Liver (tissue), 9 donors: ENCODE results near the gene BCAN. TPM values are rescaled to one million over a fixed set of nuclear protein-coding genes. Genes with fewer than 3 reads are reported as not detected.

Source experiments
- DNase-seq: peaks from one replicate; pipeline ENCODE4 v3.0.0-alpha.2; 2017; ENCODE audit warnings: low spot score
- H3K27ac ChIP-seq, 2 donors: one replicate each; pipeline ENCODE4 v1.7.0; 2013; ENCODE audit warnings: inconsistent platforms in 2 of 2, low read length in 2 of 2, control low read depth in 1 of 2, low read depth in 1 of 2, mild to moderate bottlenecking in 1 of 2
- H3K27me3 ChIP-seq, 4 donors: one replicate each; pipeline versions ENCODE4 v1.6.1 to v1.7.0; 2013; ENCODE audit warnings: low read length in 3 of 4, inconsistent platforms in 1 of 4, mild to moderate bottlenecking in 1 of 4, moderate library complexity in 1 of 4; ENCODE audit not compliant: control insufficient read depth in 4 of 4, insufficient read depth in 4 of 4
- H3K36me3 ChIP-seq, 4 donors: one replicate each; pipeline versions ENCODE4 v1.6.1 to v1.7.0; 2013; ENCODE audit warnings: low read length in 3 of 4, mild to moderate bottlenecking in 3 of 4, low read depth in 1 of 4, moderate library complexity in 1 of 4; ENCODE audit not compliant: control insufficient read depth in 4 of 4, insufficient read depth in 3 of 4
- H3K4me1 ChIP-seq, 4 donors: one replicate each; pipeline versions ENCODE4 v1.6.1 to v1.7.0; 2013; ENCODE audit warnings: low read length in 3 of 4, mild to moderate bottlenecking in 3 of 4, moderate library complexity in 1 of 4; ENCODE audit not compliant: control insufficient read depth in 4 of 4, insufficient read depth in 4 of 4
- H3K4me3 ChIP-seq, 3 donors: one replicate each; pipeline versions ENCODE4 v1.6.1 to v1.7.0; 2013; ENCODE audit warnings: low read length in 3 of 3, control low read depth in 1 of 3, low read depth in 1 of 3, mild to moderate bottlenecking in 1 of 3
- H3K9ac ChIP-seq, 2 donors: one replicate each; pipeline ENCODE4 v1.7.0; 2013; ENCODE audit warnings: low read length in 2 of 2, mild to moderate bottlenecking in 2 of 2, moderate library complexity in 2 of 2, control low read depth in 1 of 2, low read depth in 1 of 2
- H3K9me3 ChIP-seq, 4 donors: one replicate each; pipeline versions ENCODE4 v1.6.1 to v1.7.0; 2013; ENCODE audit warnings: low read length in 3 of 4; ENCODE audit not compliant: control insufficient read depth in 4 of 4
- EGR1 ChIP-seq, 2 donors: IDR thresholded peaks; 2 replicates each; pipeline ENCODE4 v1.6.1; 2016 to 2018; ENCODE audit warnings: antibody characterized with exemption in 2 of 2, low read depth in 2 of 2
- FOXA1 ChIP-seq: IDR thresholded peaks from 2 replicates; pipeline ENCODE4 v1.6.1; 2016; ENCODE audit warnings: antibody characterized with exemption
- FOXA2 ChIP-seq: IDR thresholded peaks from 2 replicates; pipeline ENCODE4 v1.6.1; 2016; ENCODE audit warnings: antibody characterized with exemption
- HNF4A ChIP-seq, 2 donors: conservative IDR thresholded peaks; 2 replicates each; pipeline ENCODE4 v1.6.1; 2016; ENCODE audit warnings: antibody characterized with exemption in 2 of 2, mild to moderate bottlenecking in 2 of 2
- HNF4G ChIP-seq: IDR thresholded peaks from 2 replicates; pipeline ENCODE4 v1.6.1; 2016; ENCODE audit warnings: antibody characterized with exemption
- NR2F2 ChIP-seq: IDR thresholded peaks from 2 replicates; pipeline ENCODE4 v1.6.1; 2016; ENCODE audit warnings: antibody characterized with exemption
- RAD21 ChIP-seq, 2 donors: IDR thresholded peaks; 2 replicates each; pipeline ENCODE4 v1.6.1; 2016; ENCODE audit warnings: antibody characterized with exemption in 2 of 2, mild to moderate bottlenecking in 2 of 2
- SP1 ChIP-seq: IDR thresholded peaks from 2 replicates; pipeline ENCODE4 v1.6.1; 2018; ENCODE audit warnings: antibody characterized with exemption, mild to moderate bottlenecking
- YY1 ChIP-seq: IDR thresholded peaks from 2 replicates; pipeline ENCODE4 v1.6.1; 2016; ENCODE audit warnings: antibody characterized with exemption, mild to moderate bottlenecking
- WGBS: extraction: QIAGEN DNeasy Blood & Tissue Kit; methylation state at CpG from one replicate; pipeline ENCODE4 v1.1.7; 2013; 5-methylcytosine and 5-hydroxymethylcytosine counted together
- polyA plus RNA-seq, 2 donors: library from polyadenylated mRNA; stranded (reverse) in 1 of 2; unstranded in 1 of 2; fragments of 200-250 nt in 1 of 2; fragments of >200 nt in 1 of 2; fragmentation: Nextera tagmentation in 1 of 2; extraction: Ambion mirVana in 1 of 2; gene quantifications; one replicate each; pipeline versions ENCODE4 v1.2.1 to v1.2.3, GENCODE V29; 2013 to 2015
- total RNA-seq, 2 donors: library from RNA; depleted of rRNA; stranded (reverse); fragments of >200 nt; gene quantifications; one replicate each; pipeline ENCODE4 v1.2.3, GENCODE V29; 2014
- TF ChIP-seq, protein P1 (sequence below): IDR thresholded peaks from 2 replicates; pipeline ENCODE4 v1.6.1; 2016; ENCODE audit warnings: antibody characterized with exemption, mild to moderate bottlenecking
- TF ChIP-seq, protein P2 (sequence below): IDR thresholded peaks from 2 replicates; pipeline ENCODE4 v1.6.1; 2016; ENCODE audit warnings: antibody characterized with exemption
- TF ChIP-seq, protein P3 (sequence below): fragments of 150-350 bp; IDR thresholded peaks from 2 replicates; pipeline ENCODE4 v1.5.1; 2017; ENCODE audit warnings: improper control_type of control experiment, low read depth, low read length; ENCODE audit not compliant: missing input control
- donor health status: healthy.
- donor health status: healthy.
- donor health status: healthy.
- donor health status: healthy.
- donor health status: healthy.

Gene BCAN
- total and polyA plus RNA-seq, 4 donors, result 0.02 TPM; not detected in 3

DNA sequence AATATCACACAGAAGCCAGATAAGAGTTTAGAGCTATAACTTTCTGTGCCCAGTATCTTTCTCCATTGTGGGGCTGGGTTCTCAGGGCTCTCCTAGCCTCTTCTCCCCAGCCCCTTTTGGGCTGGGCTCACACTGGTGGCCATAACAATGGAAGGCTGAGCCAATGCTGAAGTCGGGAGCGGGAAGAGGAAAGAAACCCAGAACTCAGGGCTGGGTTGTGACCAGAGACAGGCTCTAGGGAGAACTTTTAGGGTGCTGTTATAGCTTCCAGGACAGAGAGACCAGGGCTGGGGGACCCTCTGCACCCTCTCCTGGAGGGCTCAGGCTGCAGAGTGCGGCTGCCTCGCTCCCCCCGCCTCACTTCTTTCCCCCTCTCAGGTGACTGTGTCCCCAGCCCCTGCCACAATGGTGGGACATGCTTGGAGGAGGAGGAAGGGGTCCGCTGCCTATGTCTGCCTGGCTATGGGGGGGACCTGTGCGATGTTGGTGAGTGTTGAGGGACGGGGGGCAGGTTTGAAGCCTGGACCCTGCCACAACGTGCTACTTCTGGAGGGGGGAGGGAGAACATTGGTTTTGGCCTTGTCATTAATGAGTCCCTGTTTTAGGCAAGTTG, 14.1 kb downstream of the BCAN start:
- Histone ChIP-seq H3K27ac (no peak overlapping the region), H3K36me3 (no peaks in the 10 kb centered on the region), H3K4me1 (peaks cover 0 to 17% (median 11%) of the 10 kb centered on the region in 4 donors), H3K27me3 (peaks cover 0 to 13% (median 5%) of the 10 kb centered on the region in 4 donors), H3K9ac (no peak overlapping the region), H3K4me3 (no peak overlapping the region), H3K9me3 (no peaks in the 10 kb centered on the region)
- DNase-seq, result no peak
- WGBS, result 65% methylated on average over 9 of the region's 9 CpGs
- TF ChIP-seq EGR1 (IDR thresholded peaks at IDR 0.05; ENCODE audit: low read depth in 2 of 2) (no peak), NR2F2 (no peak), YY1 (no peak), RAD21 (IDR thresholded peaks at IDR 0.05) (no peak), SP1 (no peak), HNF4G (no peak), HNF4A (conservative IDR thresholded peaks at IDR 0.05) (no peak), FOXA1 (no peak)
- TF ChIP-seq, protein P1, sequence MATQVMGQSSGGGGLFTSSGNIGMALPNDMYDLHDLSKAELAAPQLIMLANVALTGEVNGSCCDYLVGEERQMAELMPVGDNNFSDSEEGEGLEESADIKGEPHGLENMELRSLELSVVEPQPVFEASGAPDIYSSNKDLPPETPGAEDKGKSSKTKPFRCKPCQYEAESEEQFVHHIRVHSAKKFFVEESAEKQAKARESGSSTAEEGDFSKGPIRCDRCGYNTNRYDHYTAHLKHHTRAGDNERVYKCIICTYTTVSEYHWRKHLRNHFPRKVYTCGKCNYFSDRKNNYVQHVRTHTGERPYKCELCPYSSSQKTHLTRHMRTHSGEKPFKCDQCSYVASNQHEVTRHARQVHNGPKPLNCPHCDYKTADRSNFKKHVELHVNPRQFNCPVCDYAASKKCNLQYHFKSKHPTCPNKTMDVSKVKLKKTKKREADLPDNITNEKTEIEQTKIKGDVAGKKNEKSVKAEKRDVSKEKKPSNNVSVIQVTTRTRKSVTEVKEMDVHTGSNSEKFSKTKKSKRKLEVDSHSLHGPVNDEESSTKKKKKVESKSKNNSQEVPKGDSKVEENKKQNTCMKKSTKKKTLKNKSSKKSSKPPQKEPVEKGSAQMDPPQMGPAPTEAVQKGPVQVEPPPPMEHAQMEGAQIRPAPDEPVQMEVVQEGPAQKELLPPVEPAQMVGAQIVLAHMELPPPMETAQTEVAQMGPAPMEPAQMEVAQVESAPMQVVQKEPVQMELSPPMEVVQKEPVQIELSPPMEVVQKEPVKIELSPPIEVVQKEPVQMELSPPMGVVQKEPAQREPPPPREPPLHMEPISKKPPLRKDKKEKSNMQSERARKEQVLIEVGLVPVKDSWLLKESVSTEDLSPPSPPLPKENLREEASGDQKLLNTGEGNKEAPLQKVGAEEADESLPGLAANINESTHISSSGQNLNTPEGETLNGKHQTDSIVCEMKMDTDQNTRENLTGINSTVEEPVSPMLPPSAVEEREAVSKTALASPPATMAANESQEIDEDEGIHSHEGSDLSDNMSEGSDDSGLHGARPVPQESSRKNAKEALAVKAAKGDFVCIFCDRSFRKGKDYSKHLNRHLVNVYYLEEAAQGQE, result no peak
- TF ChIP-seq, protein P2, sequence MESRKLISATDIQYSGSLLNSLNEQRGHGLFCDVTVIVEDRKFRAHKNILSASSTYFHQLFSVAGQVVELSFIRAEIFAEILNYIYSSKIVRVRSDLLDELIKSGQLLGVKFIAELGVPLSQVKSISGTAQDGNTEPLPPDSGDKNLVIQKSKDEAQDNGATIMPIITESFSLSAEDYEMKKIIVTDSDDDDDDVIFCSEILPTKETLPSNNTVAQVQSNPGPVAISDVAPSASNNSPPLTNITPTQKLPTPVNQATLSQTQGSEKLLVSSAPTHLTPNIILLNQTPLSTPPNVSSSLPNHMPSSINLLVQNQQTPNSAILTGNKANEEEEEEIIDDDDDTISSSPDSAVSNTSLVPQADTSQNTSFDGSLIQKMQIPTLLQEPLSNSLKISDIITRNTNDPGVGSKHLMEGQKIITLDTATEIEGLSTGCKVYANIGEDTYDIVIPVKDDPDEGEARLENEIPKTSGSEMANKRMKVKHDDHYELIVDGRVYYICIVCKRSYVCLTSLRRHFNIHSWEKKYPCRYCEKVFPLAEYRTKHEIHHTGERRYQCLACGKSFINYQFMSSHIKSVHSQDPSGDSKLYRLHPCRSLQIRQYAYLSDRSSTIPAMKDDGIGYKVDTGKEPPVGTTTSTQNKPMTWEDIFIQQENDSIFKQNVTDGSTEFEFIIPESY, result no peak

DNA sequence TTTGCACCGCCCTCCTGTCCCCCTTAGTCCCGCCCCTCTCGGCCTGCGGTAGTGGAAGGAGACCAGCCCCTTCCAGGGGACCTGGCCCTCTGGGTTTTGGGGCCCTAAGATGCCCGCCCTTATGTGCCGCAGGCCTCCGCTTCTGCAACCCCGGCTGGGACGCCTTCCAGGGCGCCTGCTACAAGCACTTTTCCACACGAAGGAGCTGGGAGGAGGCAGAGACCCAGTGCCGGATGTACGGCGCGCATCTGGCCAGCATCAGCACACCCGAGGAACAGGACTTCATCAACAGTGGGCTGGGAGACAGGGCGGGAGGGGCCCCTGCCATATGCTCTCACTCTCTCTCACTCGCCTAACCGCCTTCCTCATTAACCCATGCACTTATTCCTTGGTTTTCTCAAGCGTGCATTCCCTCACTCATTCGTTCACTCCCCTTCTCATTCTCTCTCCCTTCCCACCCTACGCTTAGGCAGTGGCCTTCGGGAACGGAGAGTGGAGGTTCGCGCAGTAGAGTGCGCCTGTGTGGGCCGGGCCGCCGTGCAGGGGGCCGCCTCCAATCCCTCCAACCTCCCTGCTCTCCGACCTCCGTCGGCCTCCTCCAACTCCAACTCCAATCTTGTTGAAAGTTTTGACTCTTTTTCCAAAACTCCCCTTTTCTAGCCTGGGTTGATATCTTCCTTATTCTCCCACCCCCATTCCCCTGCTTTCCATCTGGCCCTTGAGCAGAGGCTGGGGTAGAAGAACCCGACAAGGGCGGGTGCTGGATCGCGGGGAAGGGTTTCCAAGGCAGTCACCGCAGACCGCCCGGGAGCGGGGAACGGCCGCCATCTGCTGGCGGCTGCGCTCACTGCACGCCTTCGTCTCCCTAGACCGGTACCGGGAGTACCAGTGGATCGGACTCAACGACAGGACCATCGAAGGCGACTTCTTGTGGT, 15.2 kb downstream of the BCAN start:
- no peaks in the 10 kb centered on the region for H3K9me3 ChIP-seq
- 6% methylated on average over 54 of the region's 54 CpGs for WGBS
- H3K36me3 ChIP-seq, result no peaks in the 10 kb centered on the region
- H3K27me3 ChIP-seq, result peaks cover 0 to 6% (median 3%) of the 10 kb centered on the region in 4 donors
- no peak for TF ChIP-seq FOXA2
- peak; percentile 78 to 89 for TF ChIP-seq RAD21 (IDR thresholded peaks at IDR 0.05)
- TF ChIP-seq, protein P3, sequence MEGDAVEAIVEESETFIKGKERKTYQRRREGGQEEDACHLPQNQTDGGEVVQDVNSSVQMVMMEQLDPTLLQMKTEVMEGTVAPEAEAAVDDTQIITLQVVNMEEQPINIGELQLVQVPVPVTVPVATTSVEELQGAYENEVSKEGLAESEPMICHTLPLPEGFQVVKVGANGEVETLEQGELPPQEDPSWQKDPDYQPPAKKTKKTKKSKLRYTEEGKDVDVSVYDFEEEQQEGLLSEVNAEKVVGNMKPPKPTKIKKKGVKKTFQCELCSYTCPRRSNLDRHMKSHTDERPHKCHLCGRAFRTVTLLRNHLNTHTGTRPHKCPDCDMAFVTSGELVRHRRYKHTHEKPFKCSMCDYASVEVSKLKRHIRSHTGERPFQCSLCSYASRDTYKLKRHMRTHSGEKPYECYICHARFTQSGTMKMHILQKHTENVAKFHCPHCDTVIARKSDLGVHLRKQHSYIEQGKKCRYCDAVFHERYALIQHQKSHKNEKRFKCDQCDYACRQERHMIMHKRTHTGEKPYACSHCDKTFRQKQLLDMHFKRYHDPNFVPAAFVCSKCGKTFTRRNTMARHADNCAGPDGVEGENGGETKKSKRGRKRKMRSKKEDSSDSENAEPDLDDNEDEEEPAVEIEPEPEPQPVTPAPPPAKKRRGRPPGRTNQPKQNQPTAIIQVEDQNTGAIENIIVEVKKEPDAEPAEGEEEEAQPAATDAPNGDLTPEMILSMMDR, result peak; percentile 89
- no peak overlapping the region for H3K27ac ChIP-seq
- peaks cover 0 to 26% (median 12%) of the 10 kb centered on the region in 4 donors for H3K4me1 ChIP-seq
- H3K4me3 ChIP-seq, result peak overlapping the region in 1 of 3 donors; percentile 0
- no peak overlapping the region for H3K9ac ChIP-seq
- DNase-seq, result peak; percentile 80
